Left lung (tissue), 10 donors: ENCODE measurements around the gene CREBL2. TPM values are rescaled to one million over a fixed set of nuclear protein-coding genes. Genes with fewer than 3 reads are reported as not detected.
"Not testable (repeated sequence)": the region's sequence is repeated elsewhere in the genome, so short reads cannot be mapped to it uniquely, and the experiment has no call there.

Experiments
- ATAC-seq: fragments of 200-7000 bp; cut with Tn5 transposase; one replicate; pipeline ENCODE4 v1.9.1; 2020; ENCODE audit warnings: moderate library complexity
- DNase-seq, 4 donors: peaks; one replicate each; pipeline ENCODE4 v3.0.0-alpha.2; 2013 to 2020
- H3K27ac ChIP-seq, 2 donors: fragments of 200-600 bp; sonication (generic) in 1 of 2; one replicate each; pipeline versions ENCODE4 v1.5.0 to v1.8.0; 2020 to 2021
- H3K27me3 ChIP-seq, 2 donors: fragments of 200-600 bp; sonication (generic) in 1 of 2; one replicate each; pipeline versions ENCODE4 v1.5.0 to v1.8.0; 2020 to 2021
- H3K36me3 ChIP-seq, 2 donors: fragments of 200-600 bp; sonication (generic) in 1 of 2; one replicate each; pipeline versions ENCODE4 v1.5.0 to v1.8.0; 2020 to 2021
- H3K4me1 ChIP-seq, 2 donors: fragments of 200-600 bp; one replicate each; pipeline ENCODE4 v1.8.0; 2021
- H3K4me3 ChIP-seq, 2 donors: fragments of 200-600 bp; sonication (generic) in 1 of 2; one replicate each; pipeline versions ENCODE4 v1.5.0 to v1.8.0; 2020 to 2021; ENCODE audit warnings: mild to moderate bottlenecking in 1 of 2
- H3K9me3 ChIP-seq, 2 donors: fragments of 200-600 bp; sonication (generic) in 1 of 2; one replicate each; pipeline versions ENCODE4 v1.5.0 to v1.8.0; 2020 to 2021
- CTCF ChIP-seq, 2 donors: fragments of 200-600 bp; sonication (generic) in 1 of 2; IDR thresholded peaks; one replicate each; pipeline versions ENCODE4 v1.5.0 to v1.8.0; 2021; ENCODE audit warnings: antibody characterized with exemption in 2 of 2
- intact Hi-C, 2 donors: fragments of 100-400 bp; cut with DNase I; formaldehyde crosslinking; loops; one replicate each; pipeline versions ENCODE4 v1.11.2 to v1.14.2; 2022
- polyA plus RNA-seq, 6 donors: library from polyadenylated mRNA; unstranded; fragments of 120-200 nt; gene quantifications; one replicate each; pipeline ENCODE4 v1.2.1, GENCODE V29; 2013; ENCODE audit not compliant: insufficient read length in 6 of 6
- total RNA-seq, 2 donors: library from RNA; stranded (reverse); fragmentation: NEBNext Ultra II Directional; extraction: Animal tissue kit (Norgen Biotek cat#: 25700); gene quantifications; one replicate each; pipeline ENCODE4 v1.2.1, GENCODE V29; 2021
- donor health status: DM: no; HTN: yes; CAD: no.
- donor health status: DM: no; HTN: no; CAD: no.

CREBL2 gene
- total and polyA plus RNA-seq, 8 donors, result 23.9 to 35.9 (median 30.9) TPM

- Histone ChIP-seq H3K4me3 (peak overlapping the region in 1 of 2 donors; percentile 78), H3K27ac (peak overlapping the region in 1 of 2 donors; percentile 96), H3K36me3 (no peaks in the 10 kb centered on the region), H3K4me1 (peaks cover 0 to 54% of the 10 kb centered on the region in 2 donors), H3K27me3 (no peaks in the 10 kb centered on the region), H3K9me3 (no peaks in the 10 kb centered on the region)
- DNase-seq, result peak in 2 of 4 donors; percentile 11 to 20
- intact Hi-C loops, result no loop called here
- no peak for ATAC-seq
- TF ChIP-seq CTCF (IDR thresholded peaks at IDR 0.05), result no peak
Observed at GRCh38 chr12:12613344-12613743, 1.7 kb downstream of the CREBL2 start.

- ATAC-seq (no peak), DNase-seq (no peak)
- no peaks in the 10 kb centered on the region for H3K36me3 ChIP-seq
- intact Hi-C loops, result no loop called here
- H3K27me3 ChIP-seq, result no peaks in the 10 kb centered on the region
- peaks cover 0 to 54% of the 10 kb centered on the region in 2 donors for H3K4me1 ChIP-seq
- no peaks in the 10 kb centered on the region for H3K9me3 ChIP-seq
- H3K4me3 ChIP-seq, result no peak overlapping the region
- no peak for TF ChIP-seq CTCF (IDR thresholded peaks at IDR 0.05)
- peak overlapping the region in 1 of 2 donors; percentile 96 for H3K27ac ChIP-seq
Observed at GRCh38 chr12:12614342-12614741, 2.7 kb downstream of the CREBL2 start.

GRCh38 chr12:12616512-12617310, 5.0 kb downstream of the CREBL2 start:
- intact Hi-C loops, result no loop called here
- Histone ChIP-seq H3K27ac (no peak overlapping the region), H3K9me3 (no peaks in the 10 kb centered on the region), H3K36me3 (peaks cover 0 to 4% of the 10 kb centered on the region in 2 donors), H3K4me3 (no peak overlapping the region), H3K27me3 (no peaks in the 10 kb centered on the region), H3K4me1 (peaks cover 0 to 49% of the 10 kb centered on the region in 2 donors)
- DNase-seq (no peak), ATAC-seq (no peak)
- no peak for TF ChIP-seq CTCF (IDR thresholded peaks at IDR 0.05)

- DNase-seq, intact Hi-C loops, H3K4me3 ChIP-seq, H3K36me3 ChIP-seq, ATAC-seq, H3K9me3 ChIP-seq, H3K27ac ChIP-seq, H3K27me3 ChIP-seq: not testable (repeated sequence)
- H3K4me1 ChIP-seq, result peaks cover 0 to 52% of the 10 kb centered on the region in 2 donors
Observed at GRCh38 chr12:12618064-12618463, 6.4 kb downstream of the CREBL2 start.

GRCh38 chr12:12620730-12621315, 9.1 kb downstream of the CREBL2 start:
- peaks cover 0 to 4% of the 10 kb centered on the region in 2 donors for H3K36me3 ChIP-seq
- intact Hi-C loops, result no loop called here
- TF ChIP-seq CTCF (IDR thresholded peaks at IDR 0.05), result no peak
- ATAC-seq (no peak), DNase-seq (no peak)
- H3K4me3 ChIP-seq, result no peak overlapping the region
- no peaks in the 10 kb centered on the region for H3K9me3 ChIP-seq
- H3K27ac ChIP-seq, result no peak overlapping the region
- peaks cover 0 to 26% of the 10 kb centered on the region in 2 donors for H3K4me1 ChIP-seq
- no peaks in the 10 kb centered on the region for H3K27me3 ChIP-seq
